Measurements from ENCODE around the gene PLEKHA3.
A peak's percentile ranks its signal among the peaks of the same experiment; 100 is the strongest.
"Not testable (repeated sequence)": the region's sequence is repeated elsewhere in the genome, so short reads cannot be mapped to it uniquely, and the experiment has no call there.

Gene PLEKHA3

DNA sequence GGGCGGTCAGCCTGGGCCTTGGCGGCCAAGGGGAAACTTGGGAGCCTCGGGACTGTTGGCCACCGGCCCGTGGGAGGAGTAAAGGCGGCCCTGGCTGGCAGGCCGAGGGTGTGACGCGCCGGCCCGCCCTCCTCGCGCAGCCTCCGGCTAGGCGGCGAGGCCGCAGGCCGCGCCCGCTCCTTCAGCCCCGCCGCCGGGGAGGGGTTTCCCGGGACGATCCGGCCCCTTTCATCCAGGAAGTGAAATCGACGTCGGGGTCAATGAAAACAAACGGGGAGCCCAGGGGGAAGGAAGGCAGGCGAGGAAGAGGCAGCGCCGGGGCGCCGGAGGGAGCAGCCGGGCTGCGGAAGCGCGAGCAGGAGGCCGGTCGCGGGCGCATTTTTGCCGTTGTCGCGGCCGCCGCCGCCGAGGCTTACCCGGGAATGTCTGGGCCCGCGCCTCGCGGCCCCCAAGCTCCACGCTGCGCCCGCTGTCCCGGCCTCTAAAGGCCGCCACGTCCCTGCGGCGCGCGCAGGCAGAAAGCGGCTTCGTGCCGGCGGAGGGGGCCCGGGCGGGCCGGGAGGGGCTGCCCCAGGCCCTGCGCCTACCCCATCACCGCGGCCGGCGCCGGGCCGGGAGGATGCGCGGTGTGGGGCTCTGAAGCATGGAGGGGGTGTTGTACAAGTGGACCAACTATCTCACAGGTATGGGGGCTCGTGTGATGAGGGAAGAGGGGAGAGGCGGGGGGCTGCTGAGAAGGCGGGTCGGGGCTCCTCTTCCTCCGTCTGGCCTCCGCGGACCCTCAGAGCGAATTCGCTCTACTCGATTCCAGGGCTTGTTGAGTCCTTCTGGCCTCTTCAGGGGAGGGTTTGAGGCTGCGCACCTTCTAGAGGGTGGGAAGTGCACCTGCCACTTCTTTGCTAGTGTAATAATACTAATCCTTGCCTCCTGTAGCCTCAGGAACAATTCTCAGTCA, at the start of gene PLEKHA3:
TSS of gene PLEKHA3 (plus strand) at position 231 of the 955 bp plus-strand sequence. CDS start at position 644, 413 bp downstream.
- peak; percentile 74 for DNase-seq

DNA sequence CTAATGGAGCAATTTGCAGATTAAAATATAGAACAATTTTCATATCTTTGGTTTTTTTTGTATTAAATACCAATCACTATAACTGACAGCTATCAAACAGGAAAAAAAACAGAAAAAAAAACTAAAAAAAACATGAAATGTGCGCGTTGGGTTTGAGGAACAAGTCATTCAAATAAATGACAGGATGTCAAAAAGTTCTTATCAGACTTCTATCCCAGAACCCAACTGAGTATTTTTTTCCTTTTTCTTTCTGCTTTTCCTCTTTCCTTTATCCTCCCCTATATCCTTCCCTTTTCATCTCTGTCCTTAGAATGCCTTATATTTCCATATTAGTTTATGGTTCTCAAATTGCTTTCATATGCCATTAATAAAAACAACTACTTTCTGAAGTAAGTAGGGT, 43.6 kb upstream of the PLEKHA3 start:
- DNase-seq = no peak

DNA sequence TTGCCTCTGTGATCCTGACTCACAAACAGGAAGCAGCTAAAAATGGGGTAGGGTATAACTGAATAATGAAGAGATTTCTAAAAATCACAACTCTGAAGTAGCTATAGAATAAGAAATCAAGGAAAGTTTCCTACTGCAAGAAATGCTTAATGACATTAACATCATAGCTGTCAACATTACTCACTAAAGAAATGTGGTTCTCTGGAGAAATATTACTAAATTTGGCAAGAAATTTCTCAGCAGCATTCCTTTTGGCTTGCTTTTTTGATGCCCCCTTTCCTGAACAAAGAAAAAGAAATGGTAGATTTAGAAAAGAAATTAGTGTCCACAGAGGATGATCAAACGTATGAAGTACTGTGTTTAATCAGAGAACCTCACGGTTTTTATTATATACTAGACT, 38.8 kb upstream of the PLEKHA3 start:
- no peak for DNase-seq

DNA sequence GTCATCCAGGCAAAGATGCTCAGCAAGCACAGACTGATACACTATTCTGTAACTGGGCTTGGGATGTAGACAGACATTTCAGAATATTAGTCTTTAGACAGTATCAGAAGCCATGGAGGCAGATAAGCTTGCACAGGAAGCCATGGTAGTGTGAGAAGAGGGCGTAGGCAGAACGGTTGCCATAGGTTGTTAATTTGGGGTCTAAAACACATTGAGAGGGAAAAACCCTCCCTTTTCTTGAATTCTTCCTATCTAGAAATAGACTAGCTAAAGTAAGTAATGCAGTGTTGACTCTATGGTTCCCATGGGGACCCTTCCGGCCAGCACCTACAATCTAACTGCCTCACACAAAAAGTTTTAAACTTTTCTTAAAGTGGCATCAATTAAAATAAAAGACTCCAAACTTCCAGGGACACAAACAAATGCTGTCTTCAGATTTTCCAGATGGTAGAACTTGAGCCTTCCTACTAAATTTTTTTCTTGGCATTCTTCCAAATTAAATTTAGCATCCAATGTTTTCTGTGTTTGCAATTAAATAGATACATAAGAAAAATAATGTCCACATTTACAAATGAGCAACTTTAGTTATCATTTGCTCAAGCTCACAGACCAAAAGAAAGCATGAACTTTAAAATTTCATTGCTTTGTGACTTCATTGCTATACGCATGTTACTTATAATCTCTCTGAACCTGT, 31.1 kb upstream of the PLEKHA3 start:
- no peak for DNase-seq

DNA sequence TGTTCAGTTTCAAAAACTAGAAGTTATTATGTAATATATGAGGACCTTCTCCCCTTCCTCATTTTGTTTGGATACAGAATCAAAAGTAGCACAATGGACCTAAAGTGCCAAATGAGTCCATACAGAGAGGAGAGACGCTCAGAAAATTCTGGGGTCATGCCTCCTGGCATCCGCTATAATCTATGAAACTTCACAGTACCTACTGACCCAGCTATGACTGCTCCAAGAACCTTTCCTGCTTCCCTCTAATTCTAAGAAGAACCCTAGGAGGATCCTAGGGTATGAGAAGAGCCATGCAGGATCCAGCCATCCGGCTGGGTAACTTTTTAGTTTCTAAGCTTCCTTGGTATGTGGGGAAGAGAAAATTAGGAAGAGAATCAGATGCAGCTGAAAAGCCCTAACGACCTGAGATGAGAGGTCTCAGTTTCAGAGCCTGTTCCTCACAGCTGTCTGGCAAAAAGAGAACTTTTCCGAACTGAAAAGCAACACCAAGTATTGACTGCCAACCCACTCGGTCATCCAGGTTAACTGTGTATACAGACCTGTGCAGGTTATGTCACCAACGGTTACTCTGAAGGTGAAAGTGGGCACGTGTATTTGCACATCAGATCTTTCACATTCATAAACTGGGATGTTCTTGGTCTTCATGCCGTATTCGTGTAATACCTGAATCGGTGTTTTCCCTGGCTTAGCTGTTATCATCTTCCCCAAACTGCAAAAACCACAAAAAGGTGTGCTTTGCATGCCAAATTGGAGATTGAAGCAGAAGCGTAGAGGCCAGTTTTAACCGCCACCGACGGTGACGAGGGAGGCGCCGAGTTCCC, 30.3 kb upstream of the PLEKHA3 start:
- no peak for DNase-seq

DNA sequence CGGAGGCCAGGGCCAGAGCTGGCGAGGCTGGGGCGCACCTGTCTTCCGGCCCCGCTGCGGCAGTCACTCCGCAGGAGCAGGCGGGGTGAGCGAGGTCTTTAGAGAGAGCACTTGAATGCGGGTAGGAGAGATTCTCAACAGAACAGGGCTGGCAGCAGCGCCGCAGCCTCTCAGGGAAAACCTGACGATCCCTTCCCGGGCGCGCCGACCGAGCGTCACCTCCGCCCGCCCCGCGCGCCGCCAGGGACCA, 29.8 kb upstream of the PLEKHA3 start:
- DNase-seq = peak; percentile 68

DNA sequence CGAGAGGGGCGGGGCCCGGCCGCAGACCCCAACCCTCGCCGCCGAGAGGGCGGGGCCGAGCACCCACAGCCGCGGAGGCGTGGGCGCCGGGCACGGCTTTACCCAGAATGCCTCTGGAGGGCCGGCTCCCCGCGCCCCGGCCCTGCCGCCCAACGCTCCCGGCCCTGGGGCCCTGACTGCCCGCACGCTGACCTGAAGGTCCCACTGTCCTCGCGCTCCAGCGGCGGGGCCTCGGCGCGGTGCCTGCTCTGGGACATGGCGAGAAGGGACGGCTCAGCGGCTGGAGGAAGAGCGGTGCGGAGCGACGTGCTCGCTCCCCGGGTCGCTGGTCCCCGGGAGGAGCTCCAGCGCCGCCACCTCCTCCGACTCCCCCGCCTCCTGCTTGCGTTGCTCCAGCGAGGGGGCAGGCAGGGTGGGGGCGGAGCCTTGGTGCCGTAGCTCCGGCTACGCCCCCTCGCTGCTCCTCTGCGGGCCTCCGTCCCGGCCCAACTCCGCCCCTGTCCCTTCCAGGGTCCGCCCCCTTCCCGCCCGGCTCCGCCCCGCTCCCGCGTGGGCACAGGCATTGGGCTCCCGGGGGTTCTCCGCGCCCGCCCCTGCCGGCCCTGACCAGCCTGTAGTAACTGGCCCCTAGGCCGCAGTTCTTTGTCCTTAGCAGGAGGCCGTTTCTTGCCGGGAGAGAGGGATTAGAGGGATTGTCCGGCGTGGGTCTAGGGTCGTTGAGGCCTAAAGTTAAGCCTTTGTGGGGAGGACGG, 29.3 kb upstream of the PLEKHA3 start, which contains the start of the genes PJVK and PRKRA:
TSS of gene PJVK (plus strand) at position 605 of the 752 bp plus-strand sequence. CDS start 2,032 bp downstream, outside the sequence.
TSS of gene PRKRA (minus strand) at position 402 of the 752 bp plus-strand sequence. CDS start at position 257, 145 bp downstream.
- peak; percentile 91 for DNase-seq

DNA sequence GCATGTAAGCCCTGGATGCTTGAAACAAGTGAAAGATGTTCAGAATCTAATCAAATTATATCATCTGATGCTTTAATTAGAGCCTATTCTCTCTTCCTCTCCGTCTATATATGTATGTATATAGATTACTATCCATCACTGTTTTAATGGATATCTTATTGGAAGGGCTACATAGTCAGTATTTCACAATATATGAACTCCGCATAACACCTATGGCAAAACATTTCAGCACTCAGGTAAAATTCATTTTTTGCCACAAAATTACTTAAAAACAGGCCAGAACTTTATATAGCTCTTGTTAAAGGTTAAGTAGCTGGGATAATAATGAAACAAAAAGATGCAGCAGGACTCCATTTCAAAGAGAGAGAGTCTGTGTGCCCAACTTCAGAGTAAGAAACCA, 27.9 kb upstream of the PLEKHA3 start:
- DNase-seq = no peak

DNA sequence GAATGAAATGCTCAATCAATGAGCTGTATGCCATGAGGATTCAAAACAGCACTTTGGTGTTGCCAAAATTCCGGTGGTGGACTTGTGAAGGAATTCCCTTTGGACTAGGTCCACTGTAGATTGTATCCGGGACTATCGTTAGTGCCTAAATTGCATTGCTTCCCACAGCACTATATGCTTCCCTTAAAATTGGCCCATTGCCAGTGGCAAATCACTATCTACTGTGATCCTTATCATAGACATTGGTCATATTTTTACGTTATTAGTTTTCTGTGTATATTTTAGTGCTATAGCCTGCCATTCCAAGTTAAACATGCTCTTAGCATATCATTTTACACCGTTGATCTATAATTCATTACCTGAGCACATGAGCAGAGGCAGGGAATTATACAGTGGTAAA, 27.4 kb upstream of the PLEKHA3 start:
- no peak for DNase-seq

DNA sequence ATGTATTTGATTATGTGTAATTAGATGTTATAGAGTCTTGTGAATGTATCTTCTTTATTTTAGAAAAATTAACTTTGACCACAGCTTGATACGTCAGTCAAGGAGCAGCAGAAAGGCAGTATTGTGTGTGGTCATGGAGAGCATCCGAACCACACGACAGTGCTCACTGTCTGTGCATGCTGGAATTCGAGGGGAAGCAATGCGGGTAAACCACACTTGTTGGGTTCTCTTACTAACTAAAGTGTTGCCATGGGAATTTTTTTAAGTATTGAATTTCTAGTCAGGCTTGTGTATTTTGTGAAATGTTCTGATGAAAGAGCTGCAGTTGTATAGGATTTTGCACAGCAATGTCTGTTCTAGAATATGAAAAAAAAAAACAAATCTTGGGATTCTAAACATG, 24.3 kb upstream of the PLEKHA3 start:
- no peak for DNase-seq

DNA sequence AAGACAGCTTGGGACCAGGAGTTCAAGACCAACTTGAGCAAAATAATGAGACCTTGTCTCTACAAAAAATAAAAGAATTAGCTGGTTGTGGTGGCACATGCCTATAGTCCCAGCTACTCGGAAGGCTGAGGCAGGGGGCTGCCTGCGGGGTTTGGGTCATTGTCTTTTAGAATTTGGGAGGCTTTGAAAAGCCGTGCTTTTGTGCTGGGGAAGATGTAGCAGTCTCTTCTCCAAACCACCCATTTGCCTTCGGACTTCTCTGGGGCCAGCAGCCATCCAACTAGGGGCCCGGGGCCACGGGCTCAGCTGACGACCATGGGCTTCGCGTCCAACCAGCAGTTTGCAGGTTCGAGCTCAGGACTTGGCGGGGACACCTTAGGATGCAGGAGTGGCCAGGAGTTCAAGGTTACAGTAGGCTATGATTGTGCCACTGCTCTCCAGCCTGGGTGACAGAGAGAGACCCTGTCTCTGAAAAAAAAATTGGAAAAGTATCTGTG, 22.8 kb upstream of the PLEKHA3 start:
- DNase-seq = no peak

DNA sequence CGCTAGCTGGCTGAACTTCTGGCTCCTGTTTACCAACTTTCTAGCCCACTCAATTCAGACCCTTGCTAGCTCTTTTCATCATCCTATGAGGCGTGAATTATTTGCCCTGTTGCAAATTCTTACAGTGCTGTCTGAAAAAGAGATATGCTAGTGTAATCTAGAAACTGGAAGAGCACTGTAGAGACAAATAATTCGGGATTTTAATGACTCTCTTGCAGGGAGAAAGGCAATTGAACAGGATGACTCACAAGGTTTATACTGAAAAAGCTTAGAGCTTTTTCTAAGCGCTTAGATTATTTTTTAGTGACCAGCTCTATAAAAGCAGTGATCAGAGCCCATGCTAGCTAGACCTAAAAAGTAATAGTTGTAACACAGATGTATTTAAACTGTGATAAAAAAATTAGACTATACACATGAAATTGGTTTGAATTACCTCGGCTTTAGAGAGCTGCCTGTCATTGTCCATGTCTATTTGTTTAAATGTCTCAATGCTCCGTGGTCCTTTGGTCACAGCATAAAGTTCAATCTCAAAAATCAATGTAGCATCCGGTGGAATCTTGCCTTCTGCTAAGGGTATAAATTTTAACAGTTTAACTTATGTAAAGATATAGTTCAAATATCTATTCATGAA, 10.9 kb upstream of the PLEKHA3 start:
- DNase-seq = no peak

DNA sequence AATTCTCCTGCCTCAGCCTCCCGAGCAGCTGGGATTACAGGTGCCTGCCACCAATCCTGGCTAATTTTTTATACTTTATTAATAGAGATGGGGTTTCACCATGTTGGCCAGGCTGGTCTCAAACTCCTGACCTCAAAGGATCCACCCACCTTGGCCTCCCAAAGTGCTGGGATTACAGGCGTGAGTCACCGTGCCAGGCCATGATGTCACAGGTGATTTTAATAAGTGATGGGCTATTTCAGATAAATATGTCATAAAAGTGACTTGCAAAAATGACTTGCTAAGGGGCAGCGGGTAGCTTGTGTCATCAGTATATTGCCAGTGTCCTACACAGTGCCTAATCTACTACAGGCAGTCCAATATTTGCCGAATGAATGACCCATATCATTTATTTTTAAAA, 8.9 kb upstream of the PLEKHA3 start:
- not testable (repeated sequence) for DNase-seq

DNA sequence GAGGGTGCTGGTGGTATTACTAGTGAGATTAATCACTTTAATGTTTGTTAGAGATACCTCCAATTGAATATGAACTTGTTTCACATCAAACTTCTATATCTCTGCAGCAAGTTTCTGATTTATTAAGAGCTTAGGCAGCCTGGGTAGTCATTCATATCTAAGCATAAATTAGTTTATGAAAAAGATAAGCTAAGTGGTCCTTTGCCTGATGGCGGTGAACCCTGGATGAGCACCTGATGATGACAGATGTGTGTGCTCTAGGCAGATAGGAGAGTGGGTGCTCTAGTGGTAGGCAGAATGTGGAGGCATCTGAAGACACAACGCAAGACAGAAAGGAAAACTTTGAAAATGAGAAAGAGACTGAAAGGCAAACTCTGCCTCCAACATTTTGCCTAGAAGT, 6.9 kb upstream of the PLEKHA3 start:
- DNase-seq = no peak

DNA sequence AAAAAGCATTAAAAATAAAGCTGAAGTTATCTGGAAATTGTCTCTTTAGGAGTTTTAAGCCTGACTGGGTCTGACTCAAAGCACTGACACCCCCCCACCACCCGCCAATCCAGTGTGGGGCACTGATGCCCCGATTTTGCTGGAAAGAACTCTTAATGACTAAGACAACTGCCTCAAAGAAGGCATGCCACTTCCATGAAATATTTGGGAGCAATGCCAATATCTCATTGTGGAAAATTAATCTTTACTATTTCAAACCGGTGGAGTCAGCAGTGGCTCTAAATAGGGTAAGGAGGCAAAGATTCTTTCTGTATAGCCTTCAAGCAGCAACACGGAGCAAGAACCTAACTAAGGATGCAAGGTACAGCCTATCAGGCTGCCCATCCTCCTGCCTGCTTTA, 6.3 kb upstream of the PLEKHA3 start:
- no peak for DNase-seq

DNA sequence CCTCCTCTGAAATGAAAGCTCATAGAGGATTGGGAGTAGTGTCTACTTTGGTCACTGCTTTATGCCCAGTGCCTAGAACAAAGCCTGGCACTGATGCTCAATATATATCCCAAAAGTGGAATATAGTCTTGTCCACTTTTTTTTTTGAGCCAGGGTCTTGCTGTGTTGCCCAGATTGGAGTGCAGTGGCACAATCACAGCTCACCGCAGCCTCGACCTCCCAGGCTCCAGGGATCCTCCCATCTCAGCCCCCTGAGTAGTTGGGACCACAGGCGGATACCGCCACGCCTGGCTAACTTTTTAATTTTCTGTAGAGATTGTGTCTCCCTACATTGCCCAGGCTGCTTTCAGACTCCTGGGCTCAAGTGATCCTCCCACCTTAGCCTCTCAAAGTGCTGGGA, 5.7 kb upstream of the PLEKHA3 start:
- DNase-seq = no peak

DNA sequence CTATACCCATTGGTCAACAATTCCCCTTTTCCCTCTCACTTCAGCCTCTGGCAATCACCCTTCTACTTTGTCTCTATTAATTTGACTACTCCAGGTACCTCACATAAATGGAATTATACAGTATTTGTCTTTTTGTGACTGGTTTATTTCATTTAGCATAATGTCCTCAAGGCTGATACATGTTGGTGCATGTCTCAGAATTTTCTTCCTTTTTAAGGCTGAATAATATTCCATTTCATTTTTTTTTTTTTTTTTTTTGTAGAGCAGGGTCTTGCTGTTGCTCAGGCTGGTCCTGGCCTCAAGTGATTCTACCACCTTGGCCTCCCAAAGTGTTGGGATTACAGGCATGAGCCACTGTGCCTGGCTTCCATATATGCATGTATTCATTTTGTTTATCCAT, 3.8 kb upstream of the PLEKHA3 start:
- no peak for DNase-seq

DNA sequence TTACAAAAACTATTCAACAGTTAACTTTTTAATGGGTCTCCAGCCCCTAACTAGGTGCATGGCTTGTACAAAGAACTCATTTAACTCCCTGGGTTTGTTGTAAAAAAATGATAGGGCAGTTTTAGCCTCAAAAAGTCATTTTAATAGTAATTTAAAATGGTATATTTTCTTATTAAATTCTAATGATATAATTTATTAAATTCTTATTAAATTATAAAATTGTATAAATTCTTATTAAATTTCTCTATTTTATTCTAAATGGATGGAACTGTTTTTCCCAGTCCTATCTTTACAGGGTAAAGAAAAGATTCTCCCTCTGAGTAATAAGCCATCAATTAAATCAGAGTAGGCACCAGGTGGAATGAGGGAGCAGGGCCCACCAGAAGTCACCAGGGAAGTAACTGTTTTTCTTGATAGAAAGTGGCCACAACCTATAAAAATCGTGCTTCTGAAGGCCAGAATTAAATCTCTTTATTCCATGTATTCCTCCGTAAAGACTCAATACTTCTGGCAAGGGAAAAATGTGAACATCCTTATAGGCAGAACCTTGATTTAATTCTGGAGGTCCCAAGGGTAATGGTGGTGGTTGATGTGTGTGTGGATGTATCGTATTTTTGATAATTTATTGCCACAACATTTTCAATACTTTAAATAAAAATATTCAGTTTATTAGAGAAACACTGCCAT, 2.7 kb upstream of the PLEKHA3 start:
- DNase-seq = no peak

DNA sequence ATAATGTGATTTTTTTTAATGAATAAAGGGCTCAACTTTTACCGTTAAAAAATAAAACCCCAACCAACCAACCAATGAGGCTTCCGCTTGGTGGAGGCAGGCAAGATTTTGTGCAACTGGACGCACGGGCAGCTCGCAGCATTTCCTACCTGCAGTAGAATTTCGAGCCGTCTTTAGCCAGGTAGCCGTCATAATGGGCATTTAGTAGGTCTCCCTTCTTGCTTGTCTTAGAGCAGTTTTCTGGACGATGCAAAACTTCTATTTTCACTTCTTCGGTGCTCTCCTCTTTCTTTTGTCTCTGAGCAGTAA, 2.2 kb upstream of the PLEKHA3 start:
- no peak for DNase-seq

DNA sequence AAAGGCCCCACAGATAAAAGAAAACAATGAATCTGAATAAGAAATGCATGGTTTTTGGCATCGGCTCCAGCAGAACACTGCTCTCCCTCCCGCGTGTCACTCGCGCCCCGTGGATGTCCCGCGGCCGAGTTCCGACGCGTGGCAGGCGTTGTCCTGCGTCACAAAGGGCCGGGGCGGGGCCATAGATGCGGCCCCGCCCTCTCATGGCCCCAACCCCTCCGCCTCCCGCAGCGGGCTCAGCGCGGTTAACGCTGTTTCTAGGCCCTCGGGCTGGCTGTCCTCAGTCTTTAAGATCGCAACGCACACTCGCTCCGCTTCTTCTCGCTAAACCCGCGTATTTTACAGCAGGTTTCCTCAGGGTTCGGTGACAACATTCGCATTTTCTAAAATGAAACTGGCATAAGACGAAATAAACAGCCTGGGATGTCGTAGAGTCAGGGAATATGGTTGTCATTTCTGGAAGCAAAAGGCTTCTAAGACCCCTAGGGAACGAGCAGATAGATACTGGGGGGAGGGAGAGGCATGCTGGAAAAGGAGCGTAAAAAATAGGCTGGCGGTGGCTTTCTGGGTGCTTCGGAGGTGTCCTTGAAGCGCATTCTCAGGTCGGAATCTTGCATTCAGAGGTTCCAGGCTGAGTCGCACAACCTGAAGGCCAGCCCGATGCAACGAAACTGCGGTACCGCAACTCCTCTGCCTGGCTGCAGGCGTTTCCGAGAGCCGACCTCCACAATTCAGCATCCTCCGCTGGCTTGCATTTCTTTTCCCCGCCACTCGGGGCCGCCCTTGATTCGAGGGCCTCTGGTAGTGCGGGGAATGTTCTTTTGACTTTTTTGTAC, 1.6 kb upstream of the PLEKHA3 start, which contains the start of gene FKBP7:
TSS of gene FKBP7 (minus strand) at position 162 of the 836 bp plus-strand sequence. CDS start at position 61, 101 bp downstream.
- peak; percentile 71 for DNase-seq
